ENCODE measurements around the gene S100A8. TPM values are rescaled to one million over a fixed set of nuclear protein-coding genes. Genes with fewer than 3 reads are reported as not detected.

Gene S100A8
- total RNA-seq, 4 donors from 2014 or later: 1.6 to 7.4 TPM; not detected in 2

- 71 to 75% methylated on average over 8 to 12 of the region's 12 CpGs for WGBS, 2 donors (ENCODE audit: low coverage in 1 of 2)
- no peaks in the 10 kb centered on the region for H3K36me3 ChIP-seq
- in situ Hi-C loops (cut with MboI; ENCODE audit: low pct_ligation_motif_present in 1 of 4, low pct_unique_long_range_greater_than_20kb in 1 of 4, low sequenced_read_pairs in 3 of 4): loop anchor here in 1 of 4 donors (25.0 kb wide), 1 partner anchor 222 kb away; no protein-coding TSS in a partner anchor
- H3K4me1 ChIP-seq: no peaks in the 10 kb centered on the region
- H3K4me3 ChIP-seq: no peak overlapping the region
- TF ChIP-seq POLR2A (IDR thresholded peaks at IDR 0.05) (no peak), EP300 (IDR thresholded peaks at IDR 0.05; ENCODE audit: low read depth) (no peak)
- TF ChIP-seq, protein P1, sequence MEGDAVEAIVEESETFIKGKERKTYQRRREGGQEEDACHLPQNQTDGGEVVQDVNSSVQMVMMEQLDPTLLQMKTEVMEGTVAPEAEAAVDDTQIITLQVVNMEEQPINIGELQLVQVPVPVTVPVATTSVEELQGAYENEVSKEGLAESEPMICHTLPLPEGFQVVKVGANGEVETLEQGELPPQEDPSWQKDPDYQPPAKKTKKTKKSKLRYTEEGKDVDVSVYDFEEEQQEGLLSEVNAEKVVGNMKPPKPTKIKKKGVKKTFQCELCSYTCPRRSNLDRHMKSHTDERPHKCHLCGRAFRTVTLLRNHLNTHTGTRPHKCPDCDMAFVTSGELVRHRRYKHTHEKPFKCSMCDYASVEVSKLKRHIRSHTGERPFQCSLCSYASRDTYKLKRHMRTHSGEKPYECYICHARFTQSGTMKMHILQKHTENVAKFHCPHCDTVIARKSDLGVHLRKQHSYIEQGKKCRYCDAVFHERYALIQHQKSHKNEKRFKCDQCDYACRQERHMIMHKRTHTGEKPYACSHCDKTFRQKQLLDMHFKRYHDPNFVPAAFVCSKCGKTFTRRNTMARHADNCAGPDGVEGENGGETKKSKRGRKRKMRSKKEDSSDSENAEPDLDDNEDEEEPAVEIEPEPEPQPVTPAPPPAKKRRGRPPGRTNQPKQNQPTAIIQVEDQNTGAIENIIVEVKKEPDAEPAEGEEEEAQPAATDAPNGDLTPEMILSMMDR (IDR thresholded peaks at IDR 0.05): no peak
- peaks cover 8% of the 10 kb centered on the region for H3K27me3 ChIP-seq
- intact Hi-C loops (cut with DNase I; ENCODE audit: low total_unique reads): no loop called here
- no peak overlapping the region for H3K27ac ChIP-seq
- DNase-seq: no peak
- no peaks in the 10 kb centered on the region for H3K9me3 ChIP-seq
Measured at GRCh38 chr1:153364766-153365666, 25.9 kb downstream of the S100A8 start.

DNA sequence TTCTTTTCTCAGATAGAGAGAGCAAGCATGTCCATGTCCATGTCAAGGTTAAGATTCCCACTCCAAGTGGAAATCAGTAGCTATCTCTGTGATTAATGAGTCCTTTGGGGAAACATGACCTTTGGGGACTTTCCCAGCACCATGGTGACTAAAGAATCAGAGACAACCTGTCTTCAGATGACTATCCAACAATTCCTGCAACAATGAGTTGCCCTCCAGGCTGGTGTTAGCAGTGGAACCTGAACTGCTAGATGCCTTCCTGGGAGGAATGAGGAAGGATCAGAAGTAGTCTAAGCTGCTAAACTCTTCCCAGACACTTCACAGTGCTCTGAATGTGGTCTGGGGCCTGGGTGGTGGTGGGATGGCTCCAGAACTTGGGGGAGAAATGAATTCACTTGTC, 26.7 kb downstream of the S100A8 start:
- intact Hi-C loops (cut with DNase I; ENCODE audit: low total_unique reads) (no loop called here), in situ Hi-C loops (cut with MboI; ENCODE audit: low pct_ligation_motif_present in 1 of 4, low pct_unique_long_range_greater_than_20kb in 1 of 4, low sequenced_read_pairs in 3 of 4) (loop anchor here in 1 of 4 donors (25.0 kb wide), 1 partner anchor 223 kb away; no protein-coding TSS in a partner anchor)
- Histone ChIP-seq H3K4me1 (no peaks in the 10 kb centered on the region), H3K36me3 (no peaks in the 10 kb centered on the region), H3K4me3 (no peak overlapping the region), H3K27ac (no peak overlapping the region), H3K27me3 (peaks cover 8% of the 10 kb centered on the region), H3K9me3 (no peaks in the 10 kb centered on the region)
- DNase-seq: no peak
- TF ChIP-seq EP300 (IDR thresholded peaks at IDR 0.05; ENCODE audit: low read depth) (no peak), POLR2A (IDR thresholded peaks at IDR 0.05) (no peak), POLR2AphosphoS5 (IDR thresholded peaks at IDR 0.05) (no peak)
- TF ChIP-seq, protein P1 (IDR thresholded peaks at IDR 0.05): no peak

DNA sequence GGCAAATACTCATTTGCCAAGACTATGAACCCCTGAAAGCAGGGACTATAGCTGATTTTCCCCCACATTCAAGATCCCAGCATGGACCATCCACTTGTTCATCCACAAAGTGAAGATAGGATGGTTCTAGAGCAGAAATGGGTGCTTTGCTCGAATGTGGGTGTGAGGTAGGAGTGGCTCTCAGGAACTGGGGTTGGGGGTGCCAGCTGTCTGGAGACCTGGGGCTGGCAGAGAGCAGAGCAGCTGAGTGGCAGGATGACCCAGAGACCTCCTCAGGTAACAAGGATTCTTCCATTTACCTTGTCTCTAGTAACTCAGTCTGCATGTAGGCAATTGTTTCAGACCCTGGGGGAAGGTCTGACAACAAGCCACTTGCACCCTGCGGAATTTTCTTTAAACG, 27.2 kb downstream of the S100A8 start:
- H3K9me3 ChIP-seq: no peaks in the 10 kb centered on the region
- H3K36me3 ChIP-seq: no peaks in the 10 kb centered on the region
- peaks cover 8% of the 10 kb centered on the region for H3K27me3 ChIP-seq
- H3K4me1 ChIP-seq: no peaks in the 10 kb centered on the region
- DNase-seq: no peak
- in situ Hi-C loops (cut with MboI; ENCODE audit: low pct_ligation_motif_present in 1 of 4, low pct_unique_long_range_greater_than_20kb in 1 of 4, low sequenced_read_pairs in 3 of 4): loop anchor here in 1 of 4 donors (25.0 kb wide), 1 partner anchor 224 kb away; no protein-coding TSS in a partner anchor
- intact Hi-C loops (cut with DNase I; ENCODE audit: low total_unique reads): no loop called here
- H3K4me3 ChIP-seq: no peak overlapping the region
- H3K27ac ChIP-seq: no peak overlapping the region
- TF ChIP-seq POLR2AphosphoS5 (IDR thresholded peaks at IDR 0.05): no peak
- TF ChIP-seq POLR2A (IDR thresholded peaks at IDR 0.05): no peak
- TF ChIP-seq, protein P1 (IDR thresholded peaks at IDR 0.05): no peak
- TF ChIP-seq EP300 (IDR thresholded peaks at IDR 0.05; ENCODE audit: low read depth): no peak
- 75 to 76% methylated on average over 2 to 3 of the region's 3 CpGs for WGBS, 2 donors (ENCODE audit: low coverage in 1 of 2)

- TF ChIP-seq POLR2AphosphoS5 (IDR thresholded peaks at IDR 0.05): no peak
- TF ChIP-seq EP300 (IDR thresholded peaks at IDR 0.05; ENCODE audit: low read depth): no peak
- no peak for TF ChIP-seq POLR2A (IDR thresholded peaks at IDR 0.05)
- TF ChIP-seq, protein P1 (IDR thresholded peaks at IDR 0.05): no peak
- in situ Hi-C loops (cut with MboI; ENCODE audit: low pct_ligation_motif_present in 1 of 4, low pct_unique_long_range_greater_than_20kb in 1 of 4, low sequenced_read_pairs in 3 of 4) (loop anchor here in 1 of 4 donors (25.0 kb wide), 1 partner anchor 225 kb away; no protein-coding TSS in a partner anchor), intact Hi-C loops (cut with DNase I; ENCODE audit: low total_unique reads) (no loop called here)
- H3K27me3 ChIP-seq: peaks cover 8% of the 10 kb centered on the region
- H3K36me3 ChIP-seq: no peaks in the 10 kb centered on the region
- H3K4me1 ChIP-seq: peaks cover 0 to 4% (median 0%) of the 10 kb centered on the region in 4 donors
- DNase-seq: no peak
- 65% methylated on average over 3 of the region's 3 CpGs; no CpG with 5 or more reads in 1 of the 2 donors for WGBS, 2 donors (ENCODE audit: low coverage in 1 of 2)
- no peak overlapping the region for H3K4me3 ChIP-seq
- H3K9me3 ChIP-seq: no peaks in the 10 kb centered on the region
- no peak overlapping the region for H3K27ac ChIP-seq
Measured at GRCh38 chr1:153362187-153362775, 28.6 kb downstream of the S100A8 start.
